AG04450 (cell line): ENCODE measurements around the gene TLE1. TPM values are rescaled to one million over a fixed set of nuclear protein-coding genes. Genes with fewer than 3 reads are reported as not detected.
A peak's percentile ranks its signal among the peaks of the same experiment; 100 is the strongest.

Source experiments
- CTCF ChIA-PET: fragments of 300-600, 350-600 bp; formaldehyde crosslinking; extraction: SDS; loops from one replicate; lab custom pipeline; 2022; ENCODE audit warnings: antibody characterized with exemption, inconsistent platforms; lab: Charles Lee
- POLR2A ChIA-PET: fragments of 350-600 bp; formaldehyde crosslinking; extraction: SDS; loops from one replicate; lab custom pipeline; 2021; ENCODE audit warnings: antibody characterized with exemption, inconsistent platforms; lab: Yijun Ruan, JAX
- DNase-seq: peaks from one replicate; pipeline ENCODE4 v3.0.0-alpha.2; 2011; ENCODE audit warnings: low read depth, low spot score
- H3K27ac ChIP-seq: one replicate; pipeline ENCODE4 v1.5.1; 2012; ENCODE audit warnings: low read depth, low read length, control low read depth
- H3K27me3 ChIP-seq: one replicate; pipeline ENCODE4 v1.6.0; 2012; ENCODE audit warnings: low read length; ENCODE audit not compliant: control insufficient read depth, insufficient read depth
- H3K4me3 ChIP-seq: 2 replicates; pipeline ENCODE4 v1.5.1; 2011; ENCODE audit warnings: mild to moderate bottlenecking, low read depth, low read length, control low read depth
- H3K9me3 ChIP-seq: 2 replicates; pipeline ENCODE4 v1.5.1; 2012; ENCODE audit warnings: low read length; ENCODE audit not compliant: control insufficient read depth, insufficient read depth
- CTCF ChIP-seq: IDR thresholded peaks from 2 replicates; pipeline ENCODE4 v1.5.1; 2011; ENCODE audit warnings: low read depth, low read length, control low read depth, inconsistent platforms
- polyA plus RNA-seq: library from polyadenylated mRNA; depleted of rRNA; stranded (reverse); fragments of >200 nt; gene quantifications from 2 replicates; pipeline ENCODE4 v1.2.3, GENCODE V29; 2011

TLE1 gene
- polyA plus RNA-seq, 1 experiment, result 42.8 TPM

GRCh38 chr9:81564632-81565031 is 124.7 kb downstream of the TLE1 start:
- H3K4me3 ChIP-seq, result no peak overlapping the region
- TF ChIP-seq CTCF, result no peak
- ChIA-PET CTCF (no interaction called here), POLR2A (no interaction called here)
- H3K9me3 ChIP-seq, result no peaks in the 10 kb centered on the region
- no peak for DNase-seq
- no peaks in the 10 kb centered on the region for H3K27me3 ChIP-seq
- no peak overlapping the region for H3K27ac ChIP-seq

- Histone ChIP-seq H3K4me3 (no peak overlapping the region), H3K27ac (no peak overlapping the region), H3K27me3 (no peaks in the 10 kb centered on the region), H3K9me3 (no peaks in the 10 kb centered on the region)
- ChIA-PET POLR2A (no interaction called here), CTCF (no interaction called here)
- DNase-seq, result no peak
- TF ChIP-seq CTCF, result no peak
Measured at GRCh38 chr9:81563739-81564138, 125.6 kb downstream of the TLE1 start.

GRCh38 chr9:81563020-81563407 is 126.3 kb downstream of the TLE1 start:
- Histone ChIP-seq H3K4me3 (no peak overlapping the region), H3K9me3 (no peaks in the 10 kb centered on the region), H3K27ac (no peak overlapping the region), H3K27me3 (no peaks in the 10 kb centered on the region)
- POLR2A ChIA-PET, result no interaction called here
- CTCF ChIA-PET, result no interaction called here
- DNase-seq, result no peak
- TF ChIP-seq CTCF, result no peak

GRCh38 chr9:81562231-81563019 is 126.9 kb downstream of the TLE1 start:
- no peak for TF ChIP-seq CTCF
- POLR2A ChIA-PET, result no interaction called here
- Histone ChIP-seq H3K9me3 (no peaks in the 10 kb centered on the region), H3K27me3 (no peaks in the 10 kb centered on the region), H3K27ac (no peak overlapping the region), H3K4me3 (no peak overlapping the region)
- peak; percentile 41 for DNase-seq
- CTCF ChIA-PET, result no interaction called here

GRCh38 chr9:81560851-81561732 is 128.3 kb downstream of the TLE1 start:
- TF ChIP-seq CTCF, result no peak

More at GRCh38 chr9:81560851-81561732, 128.3 kb downstream of the TLE1 start:
- Histone ChIP-seq H3K9me3 (no peaks in the 10 kb centered on the region), H3K4me3 (no peak overlapping the region), H3K27me3 (no peaks in the 10 kb centered on the region), H3K27ac (no peak overlapping the region)
- no peak for DNase-seq
- ChIA-PET CTCF (no interaction called here), POLR2A (no interaction called here)
